Measurements from ENCODE around the gene NEU2.

The NEU2 gene

DNA sequence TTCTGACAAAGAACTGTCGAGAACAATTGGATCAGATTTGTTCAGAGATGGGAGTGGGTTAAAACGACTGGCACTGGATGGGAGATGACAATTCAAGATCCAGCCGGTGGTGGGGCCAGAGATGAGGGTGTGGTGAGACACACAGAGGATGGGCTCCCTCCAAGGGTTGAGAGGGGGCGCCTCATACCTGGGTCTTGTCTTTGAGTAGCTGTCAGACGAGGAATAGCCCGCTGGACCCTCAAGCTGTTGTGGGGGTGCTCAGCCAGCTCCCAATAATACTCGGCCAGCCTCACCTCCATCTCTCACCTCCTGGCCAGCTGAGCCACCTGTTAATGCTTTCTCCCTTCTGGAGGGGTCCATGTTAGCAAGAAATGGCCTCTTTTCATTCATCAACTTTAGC is 41.6 kb downstream of the NEU2 start:
- DNase-seq (ENCODE audit: insufficient read length, low spot score) (no peak), FAIRE-seq (no peak)

DNA sequence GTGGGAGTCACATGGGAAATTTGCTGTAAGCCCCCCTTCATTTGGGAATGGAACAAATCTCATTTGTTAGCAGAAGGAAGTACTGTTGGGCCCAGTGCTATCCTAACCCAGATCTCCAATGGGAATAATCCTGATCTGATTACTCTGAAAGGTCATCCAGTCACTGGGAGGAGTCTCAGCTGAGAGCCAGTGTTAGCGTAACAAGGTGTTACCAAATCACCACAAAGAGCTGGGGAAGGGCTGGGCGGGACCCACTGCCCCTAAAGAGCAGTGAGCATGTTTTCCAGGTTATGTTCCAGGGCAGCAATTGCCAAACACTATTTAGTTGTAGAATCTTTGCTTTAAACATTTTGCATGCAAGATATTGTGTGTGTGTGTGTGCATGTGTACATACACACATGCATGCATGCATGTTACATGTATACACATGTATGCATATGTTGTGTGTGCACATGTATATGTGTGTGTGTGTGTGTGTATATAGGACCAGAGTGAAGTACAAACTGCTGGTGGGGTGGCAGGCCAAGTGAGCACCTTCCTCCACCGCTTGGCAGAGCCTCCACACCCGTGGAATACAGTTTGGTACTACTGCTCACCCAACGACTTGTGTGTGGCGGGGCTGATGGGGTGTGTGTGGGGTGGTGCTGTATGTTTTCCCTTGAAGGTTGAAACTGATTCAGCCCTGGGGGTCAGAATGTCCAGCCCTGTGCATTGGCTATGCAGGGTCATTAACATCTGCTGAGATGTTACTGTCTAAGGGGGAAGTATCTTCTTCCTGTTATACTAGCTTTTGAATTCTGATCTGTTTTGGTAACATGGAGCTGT is 42.9 kb downstream of the NEU2 start:
- FAIRE-seq (peak; percentile 90), DNase-seq (ENCODE audit: insufficient read length, low spot score) (no peak)

DNA sequence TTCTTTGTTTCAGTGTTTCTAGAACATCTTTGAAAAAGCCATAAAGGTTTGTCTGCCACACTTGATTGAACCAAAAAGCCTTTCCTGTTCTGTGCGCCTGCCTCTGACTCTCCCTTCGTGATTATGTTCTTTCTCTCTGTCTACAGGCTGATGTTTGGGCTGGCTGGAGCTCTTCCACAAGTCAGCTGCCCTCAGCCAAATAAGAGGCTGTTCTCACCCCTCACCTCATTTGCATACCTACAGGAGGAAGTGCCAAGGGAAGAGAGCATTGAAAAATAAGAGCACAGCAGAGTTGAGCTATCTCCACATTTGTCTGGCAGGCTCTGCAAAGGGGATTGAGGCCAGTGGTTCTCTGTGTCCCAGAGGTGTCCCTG is 43.5 kb downstream of the NEU2 start:
- DNase-seq (ENCODE audit: insufficient read length, low spot score) (no peak), FAIRE-seq (no peak)

DNA sequence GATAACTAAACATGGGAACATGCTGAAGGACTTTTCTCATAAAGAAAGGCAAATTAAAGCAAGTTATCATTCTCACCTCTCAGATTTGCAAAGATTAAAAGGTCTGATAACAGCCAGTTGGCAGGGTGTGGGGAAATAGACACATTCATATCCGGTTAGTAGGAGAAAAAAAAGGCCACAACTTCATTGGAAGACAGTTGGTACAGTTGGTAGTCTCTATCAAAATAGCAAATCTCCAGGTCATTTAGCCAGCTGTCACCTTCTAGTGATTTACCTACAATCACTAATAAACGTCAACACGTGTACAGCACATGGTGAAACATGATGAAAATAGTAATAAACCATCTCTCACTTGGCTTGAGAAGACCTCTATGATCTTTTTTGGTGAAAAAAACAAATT is 44.3 kb downstream of the NEU2 start:
- no peak for FAIRE-seq

DNA sequence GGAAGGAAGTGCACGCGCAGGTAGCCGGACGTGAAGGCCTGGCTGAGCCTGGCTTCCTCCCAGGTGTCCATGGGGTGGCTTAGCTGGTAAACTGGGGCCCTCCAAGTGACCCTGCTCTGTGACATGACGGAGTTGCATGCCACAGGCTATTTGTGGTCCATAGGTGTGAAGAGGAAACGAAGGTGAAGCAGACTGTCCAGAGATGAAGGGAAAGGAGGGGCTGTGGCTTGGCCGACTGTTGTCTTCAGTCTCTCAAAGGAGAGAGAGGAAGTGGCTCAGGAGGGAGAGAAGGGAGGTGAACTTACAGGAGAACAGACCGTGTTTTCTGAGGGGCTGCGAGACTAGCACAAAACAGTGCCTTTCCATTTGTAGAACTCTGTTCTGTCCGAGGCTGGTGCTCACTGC is 47.0 kb downstream of the NEU2 start:
- FAIRE-seq (no peak), DNase-seq (ENCODE audit: insufficient read length, low spot score) (no peak)

More for the DNA sequence above, 44.3 kb downstream of the NEU2 start:
- DNase-seq (ENCODE audit: insufficient read length, low spot score), result no peak

DNA sequence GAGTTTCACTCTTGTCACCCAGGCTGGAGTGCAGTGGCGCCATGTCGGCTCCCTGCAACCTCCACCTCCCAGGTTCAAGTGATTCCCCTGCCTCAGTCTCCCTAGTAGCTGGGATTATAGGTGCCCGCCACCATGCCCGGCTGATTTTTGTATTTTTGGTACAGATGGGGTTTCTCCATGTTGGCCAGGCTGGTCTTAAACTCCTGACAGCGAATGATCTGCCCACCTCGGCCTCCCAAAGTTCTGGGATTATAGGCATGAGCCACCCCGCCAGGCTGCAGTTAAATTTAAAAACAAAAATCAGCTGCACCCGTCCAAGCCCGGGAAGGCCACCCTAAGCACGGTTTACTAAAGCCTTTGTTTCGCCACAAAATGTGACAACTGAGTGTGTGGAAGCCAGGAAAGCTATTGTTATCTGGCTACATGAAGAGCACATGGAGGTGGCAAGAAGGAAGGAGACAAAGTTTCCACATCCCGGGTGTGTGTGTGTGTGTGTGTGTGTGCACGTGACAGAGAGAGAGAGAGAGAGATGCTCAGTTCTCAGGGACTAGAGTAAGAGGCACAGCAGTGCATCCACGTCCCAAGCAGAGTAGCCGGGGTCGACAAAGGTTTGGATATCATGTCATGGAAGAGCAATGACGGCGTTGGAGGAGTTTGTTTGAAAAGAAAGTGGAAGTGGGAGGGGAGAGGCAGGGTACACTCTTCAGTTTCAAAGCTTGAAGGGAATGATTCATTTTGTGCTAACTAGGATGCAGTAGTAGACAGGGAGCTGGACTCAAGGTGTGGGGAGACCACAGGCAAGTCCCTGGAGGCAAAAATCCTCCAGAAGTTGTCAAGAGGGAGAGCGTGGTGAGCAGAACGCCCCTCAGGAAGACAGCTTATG is 47.7 kb downstream of the NEU2 start:
- DNase-seq (ENCODE audit: insufficient read length, low spot score), result no peak
- FAIRE-seq, result no peak

DNA sequence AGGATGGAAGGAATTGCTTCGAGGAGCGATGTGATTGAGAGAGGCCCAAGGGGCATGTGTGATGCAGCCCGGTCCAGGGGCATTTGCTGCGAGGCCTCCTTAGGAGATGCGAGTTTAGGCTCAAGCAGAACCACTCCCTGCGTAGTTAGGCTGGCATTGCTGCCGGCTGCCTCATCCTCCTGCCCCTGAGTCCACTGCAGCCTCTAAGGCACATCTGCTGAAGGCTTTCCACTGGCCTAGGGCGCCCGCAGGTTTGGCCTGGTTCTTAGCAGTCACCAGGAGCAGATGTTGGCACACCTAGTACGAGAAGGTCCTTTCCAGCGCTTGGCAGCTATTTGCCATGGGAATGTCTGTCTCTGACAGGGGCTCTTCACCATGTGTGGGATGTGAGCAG is 48.4 kb downstream of the NEU2 start:
- DNase-seq (ENCODE audit: insufficient read length, low spot score) (no peak), FAIRE-seq (no peak)

DNA sequence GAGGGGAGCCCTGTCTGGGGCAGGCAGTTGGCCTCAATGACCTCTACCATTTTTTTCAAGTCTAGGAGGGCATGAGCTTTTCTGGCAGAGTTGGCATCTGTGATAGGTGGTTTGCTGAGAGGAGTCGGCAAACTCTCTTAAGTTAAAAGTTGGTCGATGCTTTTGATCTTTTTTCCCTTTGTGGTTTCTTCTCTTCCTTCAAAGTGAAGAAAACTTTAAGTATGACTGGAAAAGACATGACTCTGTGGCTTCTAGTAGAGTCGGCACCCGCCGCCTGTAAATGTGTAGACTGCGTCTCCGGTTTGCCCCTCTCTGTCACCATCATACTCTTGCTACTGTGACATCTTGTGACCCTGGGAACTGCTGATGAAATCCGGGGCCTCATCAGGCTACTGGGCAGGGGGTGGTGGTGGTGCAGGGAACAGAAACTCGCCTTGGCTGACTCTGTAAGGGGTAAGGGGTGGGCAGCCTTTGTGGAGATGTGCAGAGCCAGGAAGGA is 48.8 kb downstream of the NEU2 start:
- DNase-seq (ENCODE audit: insufficient read length, low spot score) (no peak), FAIRE-seq (no peak)

DNA sequence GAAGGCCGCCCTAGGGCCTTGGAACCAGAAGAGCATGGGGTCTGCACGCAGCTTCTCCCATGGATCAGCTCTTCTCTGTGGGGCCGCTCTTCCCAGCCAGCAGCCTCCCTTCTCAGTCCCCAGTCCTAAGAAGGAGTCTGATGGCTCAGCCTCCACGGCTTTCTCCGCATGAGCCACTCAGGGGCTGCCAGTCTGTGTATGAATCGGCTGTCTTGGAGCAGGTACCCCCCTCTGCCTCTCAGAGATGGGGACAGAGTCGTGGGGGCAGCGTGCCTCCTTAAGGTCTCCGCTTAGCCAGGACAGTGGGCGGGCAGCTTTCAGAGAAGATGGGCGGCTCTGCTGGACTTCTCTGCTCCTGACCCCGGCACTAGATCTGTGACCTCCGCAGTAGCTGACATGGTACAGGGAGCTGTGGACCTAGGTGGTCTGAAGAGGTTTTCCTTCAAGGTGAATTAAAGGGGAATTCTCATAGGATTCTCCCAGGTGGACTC is 49.3 kb downstream of the NEU2 start:
- DNase-seq (ENCODE audit: insufficient read length, low spot score), result no peak
- FAIRE-seq, result no peak

GRCh38 chr2:233082222-233082930 is 49.9 kb downstream of the NEU2 start:
- no peak for FAIRE-seq

DNA sequence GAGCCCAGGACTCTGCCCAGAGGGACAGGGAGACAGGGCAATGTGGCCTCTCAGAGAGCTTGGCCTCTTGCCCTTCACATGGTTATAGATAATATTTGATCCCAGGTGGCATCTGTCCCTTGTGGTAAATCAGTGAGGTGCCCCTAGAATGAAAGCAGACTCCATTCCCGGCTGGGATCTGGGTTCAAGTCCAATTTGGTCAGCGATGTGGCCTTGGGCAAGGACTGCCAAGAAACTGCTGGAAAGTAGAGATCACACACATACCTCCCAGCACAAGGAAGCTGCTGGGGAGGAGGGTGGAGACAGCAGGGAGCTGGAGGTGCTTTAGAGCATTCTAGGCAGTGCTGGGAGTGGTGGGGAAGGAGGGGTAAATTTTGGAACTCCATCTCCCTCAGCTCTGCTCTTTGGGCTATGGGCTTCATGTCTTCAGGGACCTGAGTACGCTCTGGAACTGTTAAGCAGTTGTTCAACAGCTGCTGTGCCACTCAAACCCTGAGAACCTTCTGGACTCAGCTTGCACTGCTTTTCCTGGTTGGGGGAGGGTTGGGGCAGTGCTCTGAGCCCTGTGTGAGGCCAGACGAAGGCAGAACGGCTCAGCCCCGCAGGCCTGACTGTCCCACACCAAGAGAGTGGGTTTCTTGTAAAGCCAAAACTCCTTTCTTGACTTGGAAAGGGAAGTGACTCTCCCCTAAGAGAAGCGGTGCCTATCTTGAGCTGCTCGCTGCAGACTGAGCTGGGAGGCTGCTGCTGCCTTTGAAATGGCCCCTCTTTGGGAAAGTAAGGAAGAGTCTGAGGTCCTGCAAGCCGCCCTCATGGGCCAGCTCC is 50.7 kb downstream of the NEU2 start:
- DNase-seq (ENCODE audit: insufficient read length, low spot score) (no peak), FAIRE-seq (no peak)

More at GRCh38 chr2:233082222-233082930, 49.9 kb downstream of the NEU2 start:
- DNase-seq (ENCODE audit: insufficient read length, low spot score), result no peak

DNA sequence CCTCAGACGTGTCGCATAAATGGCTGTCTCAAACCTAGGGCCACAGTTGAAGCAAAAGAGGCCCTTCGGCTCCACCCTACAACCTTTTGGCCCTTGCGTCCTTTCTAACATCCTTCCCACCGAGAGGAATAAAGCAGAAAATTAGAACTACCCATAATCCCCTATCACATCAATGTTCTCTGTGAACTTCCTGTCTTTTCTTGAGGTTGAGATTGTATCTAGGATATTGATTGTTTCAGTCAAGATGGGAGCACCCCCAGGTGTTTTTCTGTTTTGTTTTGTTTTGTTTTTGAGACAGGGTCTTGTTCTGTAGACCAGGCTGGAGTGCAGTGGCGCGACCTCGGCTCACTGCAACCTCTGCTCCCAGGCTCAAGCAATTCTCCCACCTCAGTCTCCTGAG is 51.3 kb downstream of the NEU2 start:
- FAIRE-seq (no peak), DNase-seq (ENCODE audit: insufficient read length, low spot score) (no peak)

DNA sequence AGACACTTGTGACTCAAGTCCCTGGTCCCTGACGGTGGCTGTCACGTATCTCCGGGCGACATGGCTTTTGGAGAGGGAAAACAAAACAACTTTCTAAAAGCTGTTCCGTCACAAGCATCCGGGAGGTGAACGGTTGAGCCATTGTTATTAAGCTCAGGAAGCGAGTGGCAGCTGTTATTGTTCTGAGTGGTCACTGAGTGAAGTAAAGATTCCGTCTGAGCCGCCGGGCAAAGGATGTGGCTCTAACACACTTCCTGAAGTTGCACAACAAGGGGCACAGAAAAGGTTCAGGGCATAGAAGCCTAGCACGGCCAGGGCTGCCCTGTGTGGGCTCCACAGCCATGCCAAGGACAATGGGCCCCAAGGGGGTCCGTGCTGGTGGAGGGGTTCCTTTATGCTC is 52.0 kb downstream of the NEU2 start:
- FAIRE-seq (no peak), DNase-seq (ENCODE audit: insufficient read length, low spot score) (no peak)
